Astrocyte (in vitro differentiated cells and primary cell): Measurements from ENCODE around the gene CPA2. TPM values are rescaled to one million over a fixed set of nuclear protein-coding genes. Genes with fewer than 3 reads are reported as not detected.

ENCODE experiments used
- DNase-seq: peaks from one replicate; pipeline ENCODE4 v3.0.0-alpha.2; 2010; ENCODE audit warnings: low read depth
- FAIRE-seq: peaks from 2 replicates; lab custom pipeline; 2011; peaks lifted over from hg19 to GRCh38; lab: Jason Lieb, UNC
- H2AFZ ChIP-seq: 2 replicates; pipeline ENCODE4 v1.6.0; 2012; ENCODE audit warnings: low read depth, low read length, inconsistent platforms
- H3K27ac ChIP-seq: 2 replicates; pipeline ENCODE4 v1.5.1; 2011; ENCODE audit warnings: low read depth, low read length, inconsistent platforms
- H3K27me3 ChIP-seq: 2 replicates; pipeline ENCODE4 v1.6.0; 2011; ENCODE audit warnings: low read length, inconsistent platforms; ENCODE audit not compliant: insufficient read depth
- H3K36me3 ChIP-seq: 2 replicates; pipeline ENCODE4 v1.5.1; 2011; ENCODE audit warnings: low read length, inconsistent platforms; ENCODE audit not compliant: insufficient read depth
- H3K4me1 ChIP-seq: 2 replicates; pipeline ENCODE4 v1.5.1; 2011; ENCODE audit warnings: low read length, inconsistent platforms; ENCODE audit not compliant: insufficient read depth
- H3K4me2 ChIP-seq: 2 replicates; pipeline ENCODE4 v1.6.0; 2012; ENCODE audit warnings: low read length, inconsistent platforms
- H3K4me3 ChIP-seq: 2 replicates; pipeline ENCODE4 v1.5.1; 2011; ENCODE audit warnings: low read depth, mild to moderate bottlenecking, low read length, inconsistent platforms; ENCODE audit not compliant: insufficient read depth
- H3K79me2 ChIP-seq: 2 replicates; pipeline ENCODE4 v1.6.0; 2012; ENCODE audit warnings: mild to moderate bottlenecking, low read length, inconsistent platforms; ENCODE audit not compliant: insufficient read depth
- H3K9ac ChIP-seq: 2 replicates; pipeline ENCODE4 v1.6.0; 2012; ENCODE audit warnings: mild to moderate bottlenecking, low read length, inconsistent platforms
- H3K9me3 ChIP-seq: 2 replicates; pipeline ENCODE4 v1.5.1; 2012; ENCODE audit warnings: low read depth, mild to moderate bottlenecking, low read length, inconsistent platforms; ENCODE audit not compliant: insufficient read depth
- H4K20me1 ChIP-seq: 2 replicates; pipeline ENCODE4 v1.6.0; 2012; ENCODE audit warnings: low read length, inconsistent platforms; ENCODE audit not compliant: insufficient read depth
- H3K27ac Mint-ChIP-seq: one replicate; pipeline ENCODE4 v1.8.0; 2021; ENCODE audit warnings: mild to moderate bottlenecking, mixed read lengths; ENCODE audit not compliant: unreplicated experiment
- H3K27me3 Mint-ChIP-seq: one replicate; pipeline ENCODE4 v1.8.0; 2021; ENCODE audit warnings: low read depth, mixed read lengths; ENCODE audit not compliant: unreplicated experiment
- H3K36me3 Mint-ChIP-seq: one replicate; pipeline ENCODE4 v1.8.0; 2021; ENCODE audit warnings: low read depth, mixed read lengths; ENCODE audit not compliant: unreplicated experiment
- H3K4me1 Mint-ChIP-seq: one replicate; pipeline ENCODE4 v1.8.0; 2021; ENCODE audit warnings: low read depth, mixed read lengths; ENCODE audit not compliant: unreplicated experiment
- H3K4me3 Mint-ChIP-seq: one replicate; pipeline ENCODE4 v1.8.0; 2021; ENCODE audit warnings: mild to moderate bottlenecking, moderate library complexity, mixed read lengths; ENCODE audit not compliant: unreplicated experiment
- H3K9me3 Mint-ChIP-seq: one replicate; pipeline ENCODE4 v1.8.0; 2021; ENCODE audit warnings: mild to moderate bottlenecking, mixed read lengths; ENCODE audit not compliant: unreplicated experiment
- EZH2 ChIP-seq: IDR thresholded peaks from 2 replicates; pipeline ENCODE4 v1.6.1; 2012; ENCODE audit warnings: mild to moderate bottlenecking, low read length, inconsistent platforms; ENCODE audit not compliant: insufficient read depth
- total RNA-seq: library from RNA; stranded (reverse); gene quantifications from 2 replicates; pipeline ENCODE4 v1.2.1, GENCODE V29; 2021
- TF ChIP-seq, protein P1 (sequence below): IDR thresholded peaks from 2 replicates; pipeline ENCODE4 v1.5.1; 2011; ENCODE audit warnings: low read depth, mild to moderate bottlenecking, inconsistent platforms, low read length, moderate library complexity; ENCODE audit not compliant: insufficient read depth

Gene CPA2
- total RNA-seq, 1 donor from 2014 or later: not detected

DNA sequence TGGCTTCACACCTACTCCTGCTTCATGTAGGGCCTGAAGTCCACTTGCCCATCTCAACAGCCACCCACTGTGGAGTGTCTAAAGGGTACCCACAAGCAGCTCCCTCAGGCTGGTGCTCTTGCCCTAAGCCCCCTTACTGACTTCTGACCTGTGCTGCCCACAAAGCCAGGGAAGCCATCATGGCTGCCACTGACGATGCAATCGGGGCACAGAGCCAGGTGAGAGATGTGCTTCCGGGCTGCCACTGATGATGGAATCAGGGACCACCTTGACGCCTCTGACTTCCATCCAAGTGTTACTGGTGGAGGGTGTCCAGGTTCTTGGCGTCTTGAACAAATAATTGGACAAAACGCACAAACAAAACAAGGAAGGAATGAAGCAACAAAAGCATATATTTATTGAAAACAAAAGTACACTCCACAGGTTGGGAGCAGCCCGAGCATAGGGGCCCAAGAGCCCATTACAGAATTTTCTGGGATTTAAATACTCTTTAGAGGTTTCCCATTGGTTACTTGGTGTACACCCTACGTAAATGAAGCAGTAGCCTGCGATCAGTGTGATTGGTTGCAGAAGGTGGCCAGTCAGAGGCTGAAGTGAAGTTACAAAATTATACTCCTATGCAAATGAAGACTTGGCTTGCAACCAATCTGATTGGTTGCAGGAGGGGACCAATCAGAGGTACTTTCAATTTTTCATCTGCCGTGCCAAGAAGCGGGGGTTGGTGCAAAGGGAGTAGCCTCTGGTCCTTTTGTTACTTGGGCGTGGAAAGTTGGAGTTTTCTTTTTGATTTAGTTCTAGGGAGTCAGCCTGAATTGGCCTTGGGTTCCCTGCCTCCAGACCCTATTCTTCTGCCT, 4.5 kb downstream of the CPA2 start:
- FAIRE-seq: no peak
- Histone ChIP-seq H3K9ac (no peak overlapping the region), H3K36me3 (no peaks in the 10 kb centered on the region), H3K4me2 (no peak overlapping the region), H4K20me1 (no peaks in the 10 kb centered on the region), H3K4me1 (peaks cover 23% of the 10 kb centered on the region), H3K79me2 (no peaks in the 10 kb centered on the region), H3K27ac (no peak overlapping the region), H2AFZ (peak overlapping the region; percentile 14), H3K9me3 (no peaks in the 10 kb centered on the region), H3K27me3 (no peaks in the 10 kb centered on the region), H3K4me3 (no peak overlapping the region)
- Mint-ChIP-seq H3K9me3 (peaks cover 3% of the 10 kb centered on the region), H3K27ac (peak overlapping the region; percentile 78), H3K4me3 (peak overlapping the region; percentile 6), H3K36me3 (no peaks in the 10 kb centered on the region), H3K27me3 (peaks cover 2% of the 10 kb centered on the region), H3K4me1 (peaks cover 28% of the 10 kb centered on the region)
- DNase-seq: no peak
- TF ChIP-seq, protein P1, sequence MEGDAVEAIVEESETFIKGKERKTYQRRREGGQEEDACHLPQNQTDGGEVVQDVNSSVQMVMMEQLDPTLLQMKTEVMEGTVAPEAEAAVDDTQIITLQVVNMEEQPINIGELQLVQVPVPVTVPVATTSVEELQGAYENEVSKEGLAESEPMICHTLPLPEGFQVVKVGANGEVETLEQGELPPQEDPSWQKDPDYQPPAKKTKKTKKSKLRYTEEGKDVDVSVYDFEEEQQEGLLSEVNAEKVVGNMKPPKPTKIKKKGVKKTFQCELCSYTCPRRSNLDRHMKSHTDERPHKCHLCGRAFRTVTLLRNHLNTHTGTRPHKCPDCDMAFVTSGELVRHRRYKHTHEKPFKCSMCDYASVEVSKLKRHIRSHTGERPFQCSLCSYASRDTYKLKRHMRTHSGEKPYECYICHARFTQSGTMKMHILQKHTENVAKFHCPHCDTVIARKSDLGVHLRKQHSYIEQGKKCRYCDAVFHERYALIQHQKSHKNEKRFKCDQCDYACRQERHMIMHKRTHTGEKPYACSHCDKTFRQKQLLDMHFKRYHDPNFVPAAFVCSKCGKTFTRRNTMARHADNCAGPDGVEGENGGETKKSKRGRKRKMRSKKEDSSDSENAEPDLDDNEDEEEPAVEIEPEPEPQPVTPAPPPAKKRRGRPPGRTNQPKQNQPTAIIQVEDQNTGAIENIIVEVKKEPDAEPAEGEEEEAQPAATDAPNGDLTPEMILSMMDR: no peak
- TF ChIP-seq EZH2: no peak

DNA sequence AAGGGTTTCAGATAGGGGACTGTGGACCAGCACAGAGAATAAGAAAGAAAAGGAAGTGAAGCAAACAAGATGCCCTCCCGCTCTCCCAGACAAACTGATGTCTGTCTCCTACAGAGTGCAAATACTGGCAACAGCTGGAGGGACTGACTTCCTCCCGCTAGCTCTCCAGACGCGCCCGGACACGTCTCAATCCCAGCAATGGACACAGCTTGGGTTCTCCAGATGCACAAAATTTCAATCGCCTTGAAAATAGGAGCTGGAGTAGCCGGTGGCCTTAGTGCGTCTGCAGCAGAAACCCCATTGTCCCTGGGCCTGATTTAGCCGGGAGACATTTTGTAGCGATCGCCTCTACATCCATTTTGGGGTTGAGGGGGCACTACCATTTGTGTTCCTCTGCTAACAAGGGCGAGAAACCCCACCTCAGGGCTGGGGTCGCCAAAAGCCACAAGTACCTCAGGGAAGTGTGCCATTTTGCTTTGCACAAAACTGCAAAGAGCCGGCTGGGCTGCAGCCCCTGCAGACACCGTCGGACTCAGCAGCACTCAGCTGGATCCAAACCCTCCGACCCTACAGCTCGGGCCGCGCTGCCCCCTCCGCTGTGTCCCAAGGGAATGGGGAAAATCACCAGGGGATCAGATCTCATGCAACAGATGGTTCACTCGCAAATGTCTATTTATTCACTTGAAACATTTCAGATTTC, 5.9 kb downstream of the CPA2 start:
- peak overlapping the region; percentile 88 for H3K27ac Mint-ChIP-seq
- H3K27me3 Mint-ChIP-seq: peaks cover 2% of the 10 kb centered on the region
- Histone ChIP-seq H3K4me2 (peak overlapping the region; percentile 79), H2AFZ (peak overlapping the region; percentile 79), H3K4me1 (peaks cover 32% of the 10 kb centered on the region), H3K4me3 (peak overlapping the region; percentile 45), H3K9ac (peak overlapping the region; percentile 64), H3K79me2 (no peaks in the 10 kb centered on the region), H3K36me3 (no peaks in the 10 kb centered on the region), H3K27me3 (no peaks in the 10 kb centered on the region), H3K9me3 (no peaks in the 10 kb centered on the region), H3K27ac (peak overlapping the region; percentile 55), H4K20me1 (no peaks in the 10 kb centered on the region)
- DNase-seq (no peak), FAIRE-seq (no peak)
- TF ChIP-seq, protein P1: no peak
- no peak for TF ChIP-seq EZH2
- no peaks in the 10 kb centered on the region for H3K36me3 Mint-ChIP-seq
- H3K4me3 Mint-ChIP-seq: peak overlapping the region; percentile 68
- H3K4me1 Mint-ChIP-seq: peaks cover 33% of the 10 kb centered on the region
- peaks cover 3% of the 10 kb centered on the region for H3K9me3 Mint-ChIP-seq
